IPS-11a (cell line): Measurements from ENCODE around the gene HOXA9.

Experiments used
- H3K4me3 ChIP-seq: one replicate; pipeline ENCODE4 v1.5.1; 2013; ENCODE audit warnings: low read depth, low read length, control low read depth

Gene HOXA9

DNA sequence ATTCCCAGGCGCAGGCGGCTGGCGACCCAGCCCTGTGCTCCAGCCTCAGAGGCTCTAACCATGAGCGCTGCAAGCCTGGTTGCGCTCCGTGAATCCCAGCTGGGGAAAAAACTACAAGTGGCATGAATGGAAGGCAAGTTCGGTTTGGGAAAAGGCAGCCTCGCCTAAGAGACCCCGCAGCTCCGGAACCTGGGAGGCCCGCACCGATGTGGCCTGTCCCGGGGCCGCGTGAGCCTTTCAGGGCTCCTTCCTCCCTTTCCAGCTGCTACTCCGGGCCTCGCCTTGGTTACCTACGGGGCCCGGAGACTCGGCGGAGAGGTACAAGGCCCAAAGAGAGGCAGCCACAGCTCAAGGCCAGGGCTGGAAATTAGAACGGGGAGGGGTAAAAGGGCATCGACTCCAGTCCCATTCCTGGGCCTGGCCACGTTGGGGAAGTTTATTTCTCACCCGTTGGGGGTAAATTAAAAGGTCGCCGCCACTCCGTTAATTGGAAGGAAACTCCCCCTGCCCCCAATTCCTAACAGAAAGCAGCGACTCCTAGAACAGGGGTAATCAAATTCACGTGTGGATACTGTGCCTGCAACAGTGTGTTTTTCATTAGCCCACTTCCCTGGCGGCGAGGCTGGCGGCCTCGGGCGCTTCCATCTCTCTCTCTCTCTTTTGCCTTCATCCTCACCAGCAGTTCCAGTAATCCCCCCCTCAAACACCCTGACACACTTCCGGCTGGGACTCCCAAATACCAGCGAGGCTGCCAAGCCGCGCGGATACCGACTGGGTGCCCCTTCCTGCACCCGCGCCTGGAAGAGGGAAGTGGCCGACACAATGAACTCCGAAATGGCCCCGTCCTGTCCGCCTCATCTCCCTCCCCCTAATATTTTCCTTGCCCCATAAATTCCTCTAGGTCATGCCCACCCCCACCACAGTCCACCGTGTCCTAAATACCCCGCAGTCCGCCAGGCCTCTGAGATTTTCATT lies 1.5 kb upstream of the HOXA9 start:
- H3K4me3 ChIP-seq: no peak overlapping the region

DNA sequence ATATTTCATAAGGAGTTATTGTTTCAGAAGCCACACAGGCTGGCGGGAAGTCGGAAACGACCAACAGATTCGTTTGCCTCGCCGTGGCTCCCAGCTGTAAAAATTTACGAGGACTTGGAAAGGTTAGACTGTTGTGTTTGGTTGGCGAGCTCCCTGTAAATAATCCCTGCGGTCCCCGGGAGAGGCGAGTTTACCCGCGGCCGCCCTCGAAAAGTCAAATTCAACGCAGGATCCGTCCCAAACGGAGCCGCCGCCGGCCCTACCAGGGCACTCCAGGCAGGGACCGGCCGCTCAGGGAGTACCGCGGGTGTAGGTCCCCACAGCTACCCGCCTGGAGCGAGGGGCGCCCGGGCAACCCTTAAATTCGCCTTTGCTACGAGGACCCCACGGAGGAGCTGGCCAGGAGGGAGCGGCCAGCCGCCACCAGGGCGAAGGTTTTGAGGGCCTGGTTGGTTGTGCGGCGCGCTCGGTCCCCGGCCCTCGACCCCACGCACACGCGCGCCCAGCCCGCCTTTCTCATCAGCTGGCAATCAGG lies 726 bp upstream of the HOXA9 start:
- no peak overlapping the region for H3K4me3 ChIP-seq

DNA sequence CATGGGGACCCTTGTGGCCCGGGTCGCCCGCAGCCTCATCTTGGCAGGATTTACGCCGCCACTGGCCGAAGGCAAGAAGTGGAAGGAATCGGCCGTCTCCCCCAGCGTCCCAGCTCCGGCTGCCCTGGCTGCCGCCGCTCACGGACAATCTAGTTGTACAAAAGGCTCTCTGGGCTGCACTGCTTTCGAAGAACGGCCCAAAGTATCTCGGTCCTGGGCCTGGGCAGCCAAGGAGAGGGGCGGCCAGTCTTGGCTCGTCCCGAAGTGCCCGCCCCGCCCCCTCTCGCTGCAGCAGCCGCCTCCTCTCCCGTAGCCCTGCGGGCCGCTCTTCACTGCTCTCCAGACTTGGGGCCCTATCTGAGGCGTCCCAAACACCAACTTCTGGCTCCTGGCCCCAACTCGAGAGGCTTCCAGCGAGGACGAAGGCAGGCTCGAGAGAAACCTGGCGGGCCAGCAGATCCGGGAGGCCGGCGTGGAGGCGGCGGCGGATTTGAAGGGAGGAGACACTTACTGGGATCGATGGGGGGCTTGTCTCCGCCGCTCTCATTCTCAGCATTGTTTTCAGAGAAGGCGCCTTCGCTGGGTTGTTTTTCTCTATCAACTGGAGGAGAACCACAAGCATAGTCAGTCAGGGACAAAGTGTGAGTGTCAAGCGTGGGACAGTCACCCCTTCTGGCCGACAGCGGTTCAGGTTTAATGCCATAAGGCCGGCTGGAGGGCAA lies 809 bp downstream of the HOXA9 start:
- H3K4me3 ChIP-seq: no peak overlapping the region

DNA sequence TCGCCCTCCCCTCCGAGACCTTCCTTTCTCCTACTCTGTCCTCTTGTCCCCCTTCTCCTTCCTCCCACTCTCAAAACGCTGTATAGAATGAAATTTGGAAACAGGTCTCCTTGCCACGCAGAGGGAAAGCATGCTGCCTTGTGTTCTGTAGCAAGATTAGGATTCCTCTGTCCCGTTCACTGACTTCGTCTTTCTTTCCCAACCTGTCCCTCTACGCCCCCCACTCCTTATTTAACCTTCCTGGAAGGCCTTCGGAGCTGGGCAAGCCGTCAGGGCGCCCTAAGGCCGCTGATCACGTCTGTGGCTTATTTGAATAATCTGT lies 1.3 kb downstream of the HOXA9 start:
- H3K4me3 ChIP-seq: no peak overlapping the region

DNA sequence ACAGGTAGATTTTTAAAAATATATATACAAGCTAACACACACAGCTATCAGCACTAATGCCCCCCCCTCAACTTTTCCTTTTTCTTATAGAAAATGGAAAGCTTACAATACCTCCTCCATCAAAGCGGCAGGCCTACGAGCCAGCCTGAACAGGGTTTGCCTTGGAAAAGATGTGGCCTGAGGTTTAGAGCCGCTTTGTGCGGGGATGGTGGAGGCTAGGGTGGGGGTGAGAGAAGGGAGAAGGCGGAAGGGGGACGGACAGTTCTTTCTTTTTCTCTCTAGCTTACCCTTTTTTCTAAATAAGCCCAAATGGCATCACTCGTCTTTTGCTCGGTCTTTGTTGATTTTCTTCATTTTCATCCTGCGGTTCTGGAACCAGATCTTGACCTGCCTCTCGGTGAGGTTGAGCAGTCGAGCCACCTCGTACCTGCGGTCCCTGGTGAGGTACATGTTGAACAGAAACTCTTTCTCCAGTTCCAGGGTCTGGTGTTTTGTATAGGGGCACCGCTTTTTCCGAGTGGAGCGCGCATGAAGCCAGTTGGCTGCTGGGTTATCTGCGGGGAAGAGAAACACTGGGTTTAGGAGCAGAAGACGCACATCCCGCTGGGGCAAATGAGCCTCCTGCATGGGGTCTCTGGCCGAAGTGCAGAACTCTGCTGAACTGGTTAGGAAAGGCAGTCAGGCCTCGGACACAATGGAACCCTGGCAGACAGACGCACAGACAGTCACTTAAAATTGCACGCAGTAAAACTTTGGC lies 1.9 kb downstream of the HOXA9 start:
- no peak overlapping the region for H3K4me3 ChIP-seq

DNA sequence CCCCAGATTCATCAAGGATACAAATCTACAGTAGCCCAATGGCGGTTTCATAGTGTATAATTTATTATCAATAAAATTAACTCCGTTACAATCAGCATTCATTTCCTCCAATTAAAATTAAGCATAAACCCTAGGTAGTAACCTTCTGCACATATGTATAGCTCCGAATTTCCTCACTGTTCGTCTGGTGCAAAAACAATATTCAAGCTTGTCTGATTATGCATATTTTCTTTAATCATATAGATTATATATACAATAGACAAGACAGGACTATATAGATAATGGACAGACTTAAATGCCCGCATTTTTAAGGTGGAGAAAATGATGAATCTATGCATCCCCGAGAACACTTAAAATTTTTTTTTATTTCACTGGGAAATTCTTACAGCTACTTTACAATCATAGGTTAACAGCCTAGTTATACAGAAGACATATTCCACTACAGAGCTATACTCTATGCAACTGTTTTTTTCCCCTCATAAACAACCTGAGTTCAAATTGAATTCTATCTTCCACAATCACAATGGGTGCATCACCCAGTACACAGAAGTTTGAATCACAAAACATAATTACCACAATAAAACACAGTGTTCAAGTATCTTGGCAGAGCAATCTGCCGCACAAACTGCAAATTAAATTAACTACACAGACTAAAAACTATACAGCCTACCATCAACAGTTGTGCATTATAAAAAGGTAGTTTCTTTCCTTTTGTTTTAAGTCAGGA lies 2.6 kb downstream of the HOXA9 start:
- no peak overlapping the region for H3K4me3 ChIP-seq

DNA sequence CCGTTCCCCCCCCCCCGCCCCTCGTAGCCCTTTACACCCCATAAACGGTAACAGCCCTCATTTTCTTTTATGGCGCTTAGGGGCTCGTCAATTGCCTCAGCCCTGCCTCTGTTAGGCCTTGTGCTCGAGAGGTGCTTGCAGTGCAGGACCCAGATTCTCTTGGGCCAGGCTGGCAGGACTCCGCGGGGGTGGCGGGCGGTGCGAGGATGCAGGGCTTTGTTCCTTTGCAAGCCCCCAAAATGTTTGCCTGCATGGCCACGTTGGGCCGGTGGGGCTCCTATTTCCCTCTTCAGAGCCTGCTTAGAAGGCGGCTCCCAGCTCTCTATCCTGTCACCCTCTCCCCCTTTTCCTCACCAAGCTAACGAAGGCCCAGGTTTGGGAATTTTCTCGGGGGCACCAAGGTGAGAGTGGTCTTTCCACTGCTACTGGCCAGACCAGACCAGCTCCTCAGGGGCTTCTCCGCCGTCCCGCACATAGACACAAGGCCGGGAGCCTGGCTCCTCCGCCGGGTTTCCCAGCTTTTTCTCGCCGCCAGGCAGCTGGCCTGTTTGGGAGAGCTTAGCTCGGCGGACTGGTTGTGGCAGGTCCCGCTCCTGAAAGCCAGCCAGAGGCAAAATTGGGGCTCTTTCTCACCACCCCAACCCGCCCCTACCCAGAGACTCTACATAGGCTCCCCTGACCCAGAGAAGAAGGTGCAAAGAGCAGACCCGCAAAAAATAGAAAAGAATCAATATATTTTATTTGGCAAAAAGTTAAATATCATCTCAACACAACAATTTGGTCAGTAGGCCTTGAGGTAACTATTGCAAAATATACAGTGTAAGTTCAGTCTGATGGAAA lies 3.4 kb downstream of the HOXA9 start:
- H3K4me3 ChIP-seq: no peak overlapping the region

DNA sequence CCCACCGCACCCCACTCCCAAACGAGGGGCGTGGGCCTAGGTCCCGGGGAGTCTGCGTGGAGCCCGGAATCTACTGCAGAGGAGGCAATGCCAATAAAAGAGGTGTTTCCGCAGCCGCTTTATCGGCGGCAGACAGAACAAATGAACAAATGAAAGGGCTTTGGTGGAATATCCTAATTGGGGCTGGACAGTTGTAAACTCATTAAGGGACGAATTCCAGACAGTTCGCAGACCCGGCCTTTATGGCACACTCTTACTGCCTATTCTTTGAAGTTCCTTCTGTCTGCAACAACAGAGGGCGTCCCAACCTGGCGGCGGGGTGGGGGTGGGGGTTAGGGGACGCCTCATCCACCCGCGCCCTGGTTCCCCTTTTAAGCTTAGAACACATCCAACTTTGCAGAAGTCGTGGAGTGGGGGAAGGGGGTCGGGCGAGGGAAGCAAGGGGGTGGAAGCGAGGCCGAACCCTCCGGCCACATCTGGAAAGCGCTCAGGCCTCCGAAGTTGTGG lies 4.1 kb downstream of the HOXA9 start:
- no peak overlapping the region for H3K4me3 ChIP-seq

DNA sequence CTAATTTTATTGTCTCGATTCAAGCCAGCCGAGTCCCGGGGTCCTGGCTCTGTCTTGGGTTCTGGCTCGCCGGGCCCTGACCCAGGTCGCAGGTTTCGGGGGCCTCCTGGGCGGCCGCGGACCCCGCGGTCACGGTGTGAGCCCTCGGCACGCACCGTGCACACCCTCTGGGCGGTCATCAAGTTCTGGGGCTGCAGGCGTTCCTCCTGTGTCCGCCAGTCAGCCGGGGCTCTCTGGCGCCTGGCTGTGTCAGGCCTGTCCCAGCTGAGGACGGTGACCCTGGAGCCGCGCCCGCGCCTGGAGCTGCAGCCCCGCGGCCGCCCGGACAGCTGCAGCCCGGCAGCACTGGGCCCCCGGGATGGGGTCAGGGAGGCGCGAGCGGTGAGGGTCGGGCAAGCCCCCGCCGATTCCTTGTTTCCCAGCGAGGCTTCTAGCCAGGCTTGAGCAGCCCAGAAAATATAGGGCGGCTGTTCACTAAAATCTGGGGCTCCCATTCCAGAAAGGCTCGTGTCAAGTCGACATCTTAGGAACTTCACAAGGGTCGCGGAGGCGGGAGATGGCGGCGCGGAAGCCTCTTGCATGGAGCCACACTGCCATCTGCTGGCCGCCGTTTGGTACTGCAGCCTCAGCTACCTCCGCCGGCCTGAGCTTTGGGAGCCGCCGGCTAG lies 4.7 kb downstream of the HOXA9 start:
- no peak overlapping the region for H3K4me3 ChIP-seq

DNA sequence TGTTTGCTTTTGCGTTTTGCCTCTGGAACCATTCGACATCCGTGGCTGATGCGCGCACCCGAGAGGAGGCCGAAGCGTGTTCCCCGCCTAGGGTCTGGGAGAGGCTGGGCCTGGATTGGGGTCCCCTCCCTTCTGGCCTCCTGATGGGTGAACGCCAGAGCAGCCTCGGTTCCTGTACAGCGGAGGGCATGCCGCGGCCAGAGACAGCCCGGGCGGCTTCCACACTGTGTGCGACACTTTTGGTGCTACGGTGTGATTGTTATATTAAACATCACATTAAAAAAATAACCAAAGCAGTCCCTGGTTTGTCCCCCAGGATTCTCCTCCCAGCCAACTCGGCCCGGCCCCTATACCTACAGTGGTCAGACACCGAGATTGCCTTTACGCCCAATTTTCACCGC lies 5.2 kb downstream of the HOXA9 start:
- no peak overlapping the region for H3K4me3 ChIP-seq

DNA sequence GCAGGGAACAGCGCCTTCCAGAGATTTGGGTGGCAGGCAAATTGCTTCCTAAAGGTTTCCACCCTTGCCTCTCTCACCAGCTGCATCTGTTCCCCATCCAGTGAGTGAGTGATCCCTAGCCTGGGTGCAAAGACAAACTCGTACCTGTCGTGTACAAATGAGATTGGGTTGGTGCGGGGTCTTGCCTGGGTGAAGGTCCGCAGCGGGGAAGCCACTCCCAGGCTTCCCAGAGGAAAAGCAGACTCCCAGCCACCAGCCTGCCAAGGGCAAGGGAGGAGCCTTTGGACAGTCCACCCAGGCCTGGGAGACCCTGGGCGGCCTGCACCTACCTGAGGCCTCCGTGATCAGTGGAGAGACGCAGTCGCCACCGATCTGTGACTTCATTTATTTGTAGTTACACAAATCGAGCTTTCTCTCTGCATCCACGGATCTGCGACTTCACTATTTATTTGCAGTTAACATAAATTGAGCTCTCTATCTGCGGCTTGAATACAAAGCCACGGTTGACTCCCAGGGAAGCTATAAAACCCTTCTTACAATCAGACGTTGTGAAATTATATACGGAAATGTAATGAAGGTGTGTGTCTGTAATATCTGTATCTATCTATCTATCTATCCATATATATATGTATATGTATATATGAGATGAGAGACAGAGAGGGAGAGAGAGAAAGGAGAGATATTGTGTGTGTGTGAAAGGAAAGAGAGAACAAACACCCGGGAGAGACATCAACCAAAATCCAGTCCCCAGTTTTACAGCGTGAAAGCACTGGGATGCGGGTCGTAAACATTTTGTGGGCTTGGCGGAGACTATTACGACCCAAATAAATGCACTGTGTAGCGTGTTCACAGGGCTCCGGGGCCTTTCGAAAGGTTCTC lies 5.8 kb downstream of the HOXA9 start:
- H3K4me3 ChIP-seq: no peak overlapping the region

DNA sequence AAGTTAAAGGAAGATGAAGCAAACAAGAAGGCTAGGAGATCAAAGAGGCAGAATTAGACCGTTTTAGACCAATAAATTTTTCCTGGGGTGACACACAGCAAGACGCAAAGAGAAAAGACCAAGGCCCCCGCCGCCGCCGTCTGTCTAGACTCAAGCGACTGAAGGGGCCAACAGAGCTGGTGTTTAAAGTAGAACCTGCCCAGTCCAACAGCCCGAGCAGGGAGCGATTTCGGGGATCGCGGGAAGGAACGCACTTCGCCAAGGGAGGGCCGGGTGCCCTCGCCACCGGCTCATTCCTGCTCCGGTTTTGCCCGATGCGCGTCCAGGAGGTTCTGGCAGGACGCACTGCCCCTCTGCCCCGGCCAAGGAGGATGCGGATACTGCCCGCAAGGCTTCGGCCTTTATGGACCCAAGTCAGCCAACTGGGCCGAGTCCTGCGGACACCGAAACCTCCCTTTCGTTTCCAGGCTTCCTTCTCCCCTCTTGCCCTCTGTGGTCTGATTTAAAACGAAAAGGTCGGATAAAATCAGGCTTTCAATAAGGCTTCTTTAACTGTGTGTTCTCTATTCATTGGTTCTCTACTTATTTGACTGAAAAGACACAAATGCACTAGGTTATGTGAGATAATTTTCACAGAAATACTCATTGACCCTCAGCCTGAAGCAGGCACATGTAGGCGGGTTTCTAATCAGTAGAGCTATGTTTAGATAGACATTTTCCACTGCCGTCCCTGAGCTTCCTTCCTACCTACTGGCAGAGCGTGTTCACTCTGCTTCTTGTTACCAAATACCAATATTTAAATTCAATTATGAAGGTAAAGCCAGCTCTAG lies 6.7 kb downstream of the HOXA9 start:
- no peak overlapping the region for H3K4me3 ChIP-seq

DNA sequence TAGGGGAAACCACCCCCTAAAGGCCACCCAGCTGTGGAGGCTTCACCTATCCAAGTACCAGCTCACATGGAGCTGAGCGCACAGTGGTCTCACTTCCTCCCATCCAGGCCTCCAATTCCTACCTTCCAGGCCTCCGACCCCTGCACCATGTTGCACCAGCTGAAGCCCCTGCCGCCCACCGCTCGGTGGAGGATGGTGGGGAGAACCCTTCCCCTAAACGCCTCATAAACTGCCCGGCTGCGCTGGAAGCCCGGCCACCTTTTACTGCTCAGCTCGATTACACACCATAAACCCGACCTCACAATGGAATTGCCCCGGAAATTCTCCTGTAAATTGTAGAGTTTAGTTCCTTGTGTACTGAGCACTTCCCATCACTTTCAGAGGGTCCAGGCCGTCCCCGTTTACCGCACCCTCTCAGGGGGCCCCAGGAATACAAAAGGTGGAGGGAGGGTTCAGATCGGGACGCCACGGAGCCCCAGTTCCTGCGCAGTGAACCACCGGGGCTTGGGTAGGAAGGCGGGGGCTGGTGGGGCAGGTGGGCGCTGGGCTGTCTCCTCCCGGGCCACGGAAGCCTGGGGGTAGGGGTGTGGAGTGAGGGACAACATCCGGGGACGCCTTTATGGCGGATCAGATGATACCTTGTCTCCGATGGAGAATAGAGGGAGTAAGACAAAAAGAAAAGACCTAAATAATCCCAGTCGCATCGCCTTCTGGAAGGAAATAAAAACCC lies 7.5 kb downstream of the HOXA9 start:
- no peak overlapping the region for H3K4me3 ChIP-seq

DNA sequence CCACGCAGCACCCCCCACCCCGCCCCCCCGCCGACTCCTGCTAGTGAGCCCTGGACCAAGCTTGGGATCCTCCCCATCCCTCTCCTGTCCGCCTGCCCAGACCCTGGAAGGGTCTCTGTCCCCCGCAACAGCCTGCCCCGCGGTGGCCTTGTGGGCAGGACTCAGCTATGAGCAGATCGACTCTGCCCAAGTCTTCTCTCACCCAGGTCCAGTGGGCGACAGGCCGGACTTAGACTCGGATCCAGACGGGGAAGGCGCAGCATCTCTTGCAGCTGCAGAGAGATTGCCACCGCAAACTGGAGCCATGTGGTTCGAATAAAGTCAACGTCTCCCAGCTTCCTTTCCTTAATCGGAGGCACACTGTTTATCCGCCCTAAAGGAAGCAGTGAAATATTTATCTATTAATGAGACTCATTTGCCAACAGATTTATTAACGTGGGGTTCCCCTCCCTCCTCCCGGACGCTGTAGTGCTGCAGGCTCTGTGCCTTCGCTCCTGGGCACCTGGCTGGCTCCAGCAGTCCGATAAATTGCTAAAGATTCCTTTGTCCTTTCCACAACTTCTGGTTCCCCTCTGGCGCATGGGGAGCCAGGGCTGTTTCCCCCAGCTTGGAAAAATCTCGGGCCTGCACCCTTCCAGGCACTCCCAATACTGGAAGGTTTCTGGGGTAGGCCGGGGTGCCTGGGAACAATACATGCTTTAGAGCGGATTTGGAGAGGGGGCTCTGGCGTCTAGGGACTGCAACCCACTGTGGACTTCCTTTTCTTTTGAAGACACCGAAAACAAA lies 8.2 kb downstream of the HOXA9 start:
- H3K4me3 ChIP-seq: no peak overlapping the region

DNA sequence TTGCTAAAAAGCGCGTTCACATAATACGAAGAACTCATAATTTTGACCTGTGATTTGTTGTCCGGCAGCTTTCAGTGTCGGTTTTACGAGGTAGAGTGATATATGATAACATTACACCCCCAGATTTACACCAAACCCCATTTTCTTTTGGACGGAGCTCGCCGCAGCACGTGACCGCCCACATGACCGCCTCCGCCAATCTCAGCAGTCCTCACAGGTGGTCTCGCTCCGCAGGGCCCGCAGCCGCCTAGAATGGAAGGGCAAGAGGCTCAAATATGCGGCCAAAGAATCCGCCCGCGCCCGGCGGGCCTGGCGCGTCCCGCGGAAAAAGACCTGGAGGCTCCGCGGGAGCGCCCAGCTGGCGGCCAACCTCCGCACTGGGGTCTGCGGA lies 8.8 kb downstream of the HOXA9 start, which contains the start of gene HOXA7:
TSS of gene HOXA7 (minus strand) at position 168 of the 391 bp plus-strand sequence. CDS start at position 38, 130 bp downstream.
- H3K4me3 ChIP-seq: peak within 1 kb of the TSS; percentile 27
